HG03066 (cell line): ENCODE data around the gene SYNE4.
"Not testable (repeated sequence)": the region's sequence is repeated elsewhere in the genome, so short reads cannot be mapped to it uniquely, and the experiment has no call there.

Source experiments
- ATAC-seq: cut with Tn5 transposase; IDR thresholded peaks from one replicate; pipeline ENCODE4 v1.9.1; 2021; ENCODE audit warnings: low read depth; ENCODE audit not compliant: unreplicated experiment

SYNE4 gene

DNA sequence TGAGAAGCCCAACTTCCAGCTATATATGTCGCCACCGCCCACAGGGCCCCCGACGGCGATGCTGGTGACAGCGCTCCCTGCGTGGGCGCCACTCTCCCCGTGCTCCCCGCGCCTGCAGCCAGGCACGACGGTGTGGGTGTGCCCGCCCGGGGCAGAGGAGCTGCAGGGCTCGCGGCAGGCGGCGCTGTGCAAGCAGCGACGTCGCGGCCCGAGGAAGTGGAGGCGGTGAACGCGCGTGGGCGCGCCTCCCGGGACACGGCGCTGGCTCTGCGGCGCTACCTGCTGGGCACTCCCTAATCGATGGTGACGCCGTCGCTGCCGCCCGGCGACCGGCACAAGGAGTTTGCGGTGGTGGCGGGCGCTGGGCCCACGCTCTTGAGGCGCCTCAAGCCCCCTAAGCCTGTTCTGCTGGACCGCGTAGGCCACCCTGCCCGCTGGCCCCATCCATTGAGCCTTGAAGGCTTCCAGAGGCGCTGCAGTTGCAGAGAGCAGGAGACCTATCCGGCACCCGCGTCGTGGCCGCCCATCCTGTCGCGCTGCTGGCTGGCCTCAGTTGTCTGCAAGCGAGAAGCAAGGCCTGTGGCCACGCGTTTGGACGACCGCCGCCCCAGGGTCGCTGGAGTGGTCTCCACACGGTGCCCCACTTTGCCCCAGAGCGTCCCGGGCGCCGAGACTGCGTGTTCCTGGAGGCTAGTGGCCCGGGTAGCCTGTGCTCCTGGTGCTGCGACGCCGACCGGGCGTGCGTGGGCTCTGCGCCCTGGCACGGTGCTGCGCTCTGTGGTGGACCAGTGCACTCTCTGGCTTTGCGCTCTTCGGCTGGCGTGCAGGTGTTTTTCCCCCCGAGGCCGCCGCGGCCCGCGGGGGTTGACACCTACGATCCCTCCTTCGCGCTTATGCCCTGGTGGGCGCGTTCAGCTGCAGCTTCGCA is 49.3 kb downstream of the SYNE4 start:
- no peak for ATAC-seq

GRCh38 chr19:35958660-35959039 is 50.0 kb downstream of the SYNE4 start:
- ATAC-seq: no peak

DNA sequence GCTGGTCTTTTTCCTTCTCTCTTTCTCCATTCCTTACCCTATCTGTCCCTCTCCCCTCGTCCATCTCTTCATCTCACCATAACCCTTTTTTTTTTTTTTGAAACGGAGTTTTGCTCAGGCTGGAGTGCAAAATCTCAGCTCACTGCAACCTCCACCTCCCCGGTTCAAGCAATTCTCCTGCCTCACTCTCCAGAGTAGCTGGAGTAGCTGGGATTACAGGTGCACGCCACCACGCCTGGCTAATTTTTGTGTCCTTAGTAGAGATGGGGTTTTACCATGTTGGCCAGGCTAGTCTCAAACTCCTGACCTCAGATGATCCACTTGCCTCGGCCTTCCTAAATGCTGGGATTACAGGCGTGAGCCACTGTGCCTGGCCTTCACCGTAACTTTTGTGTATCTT is 51.2 kb downstream of the SYNE4 start:
- not testable (repeated sequence) for ATAC-seq

DNA sequence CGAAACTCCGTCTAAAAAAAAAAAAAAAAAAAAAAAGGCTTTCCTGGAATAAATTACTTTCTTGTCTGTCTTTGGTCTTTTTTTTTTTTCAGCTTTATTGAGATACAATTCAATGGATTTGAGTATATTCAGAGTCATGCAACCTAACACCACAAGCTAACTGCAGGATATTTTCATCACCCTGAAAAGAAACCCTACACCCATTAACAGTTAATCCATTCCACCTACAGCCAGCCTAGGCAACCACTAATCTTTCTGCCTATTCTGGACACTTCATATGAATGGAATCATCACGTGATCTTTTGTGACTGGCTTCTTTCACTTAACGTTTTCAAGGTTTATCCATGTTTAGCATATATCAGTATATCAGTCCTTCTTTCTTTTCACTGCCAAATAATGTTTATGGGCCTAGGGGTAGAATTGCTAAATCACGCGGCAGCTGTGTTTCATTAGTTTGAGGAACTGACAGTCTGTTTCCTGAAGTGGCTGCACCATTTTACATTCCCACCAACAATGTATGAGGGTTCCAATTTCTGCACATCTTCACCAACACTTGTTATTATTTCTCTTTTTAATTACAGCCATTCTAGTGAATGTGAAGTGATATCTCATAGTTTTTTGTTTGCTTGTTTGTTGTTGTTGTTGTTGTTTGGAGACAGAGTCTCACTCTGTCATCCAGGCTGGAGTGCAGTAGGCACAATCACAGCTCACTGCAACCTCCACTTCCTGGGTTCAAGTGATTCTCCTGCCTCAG is 52.6 kb downstream of the SYNE4 start:
- ATAC-seq: no peak
